GM12878 (cell line): ENCODE data around the gene RBM8A. TPM values are rescaled to one million over a fixed set of nuclear protein-coding genes. Genes with fewer than 3 reads are reported as not detected.

Experiments used
- ATAC-seq: fragments of 200-7000 bp; cut with Tn5 transposase; 3 replicates; pipeline ENCODE4 v1.9.1; 2020; ENCODE audit warnings: mild to moderate bottlenecking, moderate library complexity
- BruUV-seq: library from RNA; stranded (reverse); fragments of 400-500 nt; replicated peaks from 2 replicates; lab custom pipeline; 2021; lab: Mats Ljungman, UMichigan
- CTCF ChIA-PET: fragments of 300-600 bp; sonication (Branson Sonifier 250); formaldehyde crosslinking; extraction: SDS; loops from one replicate; lab custom pipeline; 2021; ENCODE audit warnings: inconsistent platforms; lab: Yijun Ruan, JAX
- POLR2A ChIA-PET: fragments of 350-600 bp; formaldehyde crosslinking; extraction: SDS; loops from one replicate; lab custom pipeline; 2021; ENCODE audit warnings: inconsistent platforms; lab: Charles Lee
- RAD21 ChIA-PET: fragments of 300-600 bp; sonication (Branson Sonifier 250); formaldehyde crosslinking; loops from one replicate; lab custom pipeline; 2023; ENCODE audit warnings: antibody characterized with exemption; ENCODE audit not compliant: unreplicated experiment; lab: Charles Lee
- SMC1A ChIA-PET: fragments of 300-600 bp; sonication (Branson Sonifier 250); formaldehyde crosslinking; loops from one replicate; lab custom pipeline; 2023; ENCODE audit not compliant: unreplicated experiment, uncharacterized antibody; lab: Charles Lee
- DNase-seq: peaks from one replicate; pipeline ENCODE4 v3.0.0-alpha.2; 2011; ENCODE audit warnings: low read depth, low spot score
- FAIRE-seq: peaks from 3 replicates; lab custom pipeline; 2011; peaks lifted over from hg19 to GRCh38; lab: Jason Lieb, UNC
- H2AFZ ChIP-seq: 2 replicates; pipeline ENCODE4 v1.6.0; 2011; ENCODE audit warnings: low read depth, low read length, control low read depth; ENCODE audit not compliant: control insufficient read depth
- H3K27ac ChIP-seq: 2 replicates; pipeline ENCODE4 v1.5.1; 2011; ENCODE audit warnings: control low read depth; ENCODE audit not compliant: control insufficient read depth, insufficient read depth
- H3K27me3 ChIP-seq, 2 experiments: replicated peaks in 1 of 2; 2 replicates each; pipeline versions ENCODE4 v1.6.0 to v1.6.1; 2011; ENCODE audit warnings: low read length in 1 of 2; ENCODE audit not compliant: control insufficient read depth in 2 of 2, insufficient read depth in 2 of 2
- H3K36me3 ChIP-seq, 2 experiments: 2 replicates each; pipeline ENCODE4 v1.5.1; 2011; ENCODE audit warnings: low read length in 1 of 2; ENCODE audit not compliant: control insufficient read depth in 2 of 2, insufficient read depth in 2 of 2
- H3K4me1 ChIP-seq: 2 replicates; pipeline ENCODE4 v1.6.1; 2011; ENCODE audit warnings: mild to moderate bottlenecking, low read length, moderate library complexity, mixed read lengths; ENCODE audit not compliant: control insufficient read depth, insufficient read depth
- H3K4me2 ChIP-seq: 2 replicates; pipeline ENCODE4 v1.6.0; 2011; ENCODE audit warnings: control low read depth; ENCODE audit not compliant: control insufficient read depth, insufficient read depth
- H3K4me3 ChIP-seq: fragments of 200-600 bp; sonication (generic); 2 replicates; pipeline ENCODE4 v1.5.1; 2016
- H3K79me2 ChIP-seq: 2 replicates; pipeline ENCODE4 v1.6.0; 2011; ENCODE audit warnings: low read length; ENCODE audit not compliant: control insufficient read depth, insufficient read depth
- H3K9ac ChIP-seq: 2 replicates; pipeline ENCODE4 v1.8.0; 2011; ENCODE audit warnings: low read length, control low read depth, mixed read lengths; ENCODE audit not compliant: control insufficient read depth, insufficient read depth
- H3K9me3 ChIP-seq: replicated peaks from 3 replicates; pipeline ENCODE4 v1.5.1; 2011; ENCODE audit warnings: mild to moderate bottlenecking, low read length; ENCODE audit not compliant: control insufficient read depth, insufficient read depth
- H4K20me1 ChIP-seq: 2 replicates; pipeline ENCODE4 v1.6.0; 2011; ENCODE audit not compliant: control insufficient read depth, insufficient read depth
- ATF7 ChIP-seq: fragments of 450-650 bp; IDR thresholded peaks from 2 replicates; pipeline ENCODE4 v1.6.1; 2016; ENCODE audit warnings: low read depth, mild to moderate bottlenecking
- IKZF1 ChIP-seq: fragments of 450-650 bp; conservative IDR thresholded peaks from 2 replicates; pipeline ENCODE4 v1.6.1; 2017; ENCODE audit warnings: antibody characterized with exemption, mild to moderate bottlenecking
- MEF2B ChIP-seq: fragments of 450-650 bp; IDR thresholded peaks from 2 replicates; pipeline ENCODE4 v1.6.1; 2018; ENCODE audit warnings: mild to moderate bottlenecking, moderate library complexity; ENCODE audit not compliant: partially characterized antibody, poor library complexity, severe bottlenecking
- MXI1 ChIP-seq: fragments of 150-350 bp; IDR thresholded peaks from 2 replicates; pipeline ENCODE4 v1.6.1; 2011; ENCODE audit warnings: low read depth, mild to moderate bottlenecking, inconsistent platforms, low read length, improper control_type of control experiment
- NFIC ChIP-seq: IDR thresholded peaks from 2 replicates; pipeline ENCODE4 v1.6.1; 2012; ENCODE audit warnings: low read depth, mild to moderate bottlenecking, inconsistent platforms, low read length, moderate library complexity
- RFX5 ChIP-seq: IDR thresholded peaks from 2 replicates; pipeline ENCODE4 v1.6.1; 2011; ENCODE audit warnings: low read depth, low read length, improper control_type of control experiment
- WGBS: methylation state at CpG from one replicate; pipeline ENCODE4 v1.1.6; 2016; ENCODE audit warnings: low lambda C conversion rate; ENCODE audit not compliant: insufficient replicate concordance, insufficient coverage; ENCODE audit errors: missing lambda C conversion rate; 5-methylcytosine and 5-hydroxymethylcytosine counted together
- in situ Hi-C: fragments of 300-500 bp; cut with MboI; formaldehyde crosslinking; loops from 9 replicates; pipeline ENCODE4 v1.14.3; 2018; ENCODE audit warnings: mixed read lengths
- intact Hi-C: fragments of 100-400 bp; cut with micrococcal nuclease; formaldehyde crosslinking; loops from one replicate; pipeline ENCODE4 v1.14.2; 2022; ENCODE audit not compliant: unreplicated experiment
- polyA plus RNA-seq, 11 experiments: library from polyadenylated mRNA; depleted of rRNA in 4 of 11; unstranded in 6 of 11; stranded (reverse) in 5 of 11; fragments of >200 nt; fragmentation: Nextera tagmentation in 4 of 11; fragmentation: Illumina TruSeq in 1 of 11; extraction: Ambion mirVana in 4 of 11; extraction: Trizol in 1 of 11; gene quantifications; 1 replicate in 1 of 11; 2 replicates in 10 of 11; pipeline versions ENCODE4 v1.2.1 to v1.2.3, GENCODE V29; 2011 to 2016; ENCODE audit warnings: inconsistent platforms in 2 of 11, missing spikeins in 2 of 11, low read depth in 1 of 11
- total RNA-seq, 4 experiments: library from RNA; depleted of rRNA in 3 of 4; stranded (reverse); fragments of >200 nt in 3 of 4; fragmentation: Illumina TruSeq in 1 of 4; extraction: Trizol in 1 of 4; gene quantifications; 2 replicates each; pipeline versions ENCODE4 v1.2.1 to v1.2.3, GENCODE V29; 2013 to 2021
- TF ChIP-seq, protein P1 (sequence below): fragments of 450-650 bp; IDR thresholded peaks from 2 replicates; pipeline ENCODE4 v1.6.1; 2016; ENCODE audit warnings: mild to moderate bottlenecking
- TF ChIP-seq, protein P2 (sequence below): fragments of 450-650 bp; IDR thresholded peaks from 2 replicates; pipeline ENCODE4 v1.6.1; 2017; ENCODE audit warnings: mild to moderate bottlenecking

The RBM8A gene
- total and polyA plus RNA-seq, 10 of the 15 experiments (the other 5 are each of a cell fraction or from before 2014, with no cell fraction given), result 110 to 1,248 (median 248) TPM

DNA sequence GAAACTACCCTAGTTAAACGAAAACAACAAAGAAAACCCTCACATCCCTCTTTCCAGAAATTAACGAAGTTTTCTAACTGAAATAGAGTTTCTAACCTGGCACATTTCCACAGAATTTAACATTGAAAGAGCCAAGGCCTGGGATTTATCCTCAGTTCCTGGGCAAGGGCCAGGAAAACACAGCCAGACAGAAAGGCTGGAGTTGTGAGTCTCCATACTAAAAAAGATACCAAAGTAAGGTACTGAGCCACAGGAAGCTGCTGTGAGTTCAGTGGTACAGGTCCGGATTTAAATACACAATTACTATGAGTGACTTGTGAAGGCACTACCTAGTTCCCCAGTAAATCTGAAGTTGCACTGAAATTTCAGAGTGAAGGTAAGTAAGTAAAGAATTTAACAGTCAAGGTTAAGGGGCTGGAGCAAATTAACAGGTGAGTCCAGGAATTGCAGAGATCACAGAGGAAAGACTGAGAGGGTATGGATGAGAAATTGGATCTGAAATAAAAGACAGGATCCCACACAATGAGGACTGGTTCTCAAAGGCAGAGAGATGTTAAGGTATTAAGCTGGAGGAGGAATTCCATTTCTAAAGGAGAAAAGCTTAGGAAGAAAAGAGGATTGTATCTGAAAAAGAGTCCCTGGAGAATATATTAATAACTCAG is 29.6 kb upstream of the RBM8A start:
- H3K4me3 ChIP-seq, result peak overlapping the region; percentile 78
- POLR2A ChIA-PET, result interaction anchor here (0.8 to 5.8 kb wide), 7 partner anchors 7 to 98 kb away, joined by 3 to 58 read pairs (median 14); partner anchors contain the start of genes ANKRD34A, PIAS3, POLR3GL and RBM8A
- no peaks in the 10 kb centered on the region for H3K9me3 ChIP-seq
- in situ Hi-C loops, result no loop called here
- no peaks in the 10 kb centered on the region for H4K20me1 ChIP-seq
- H3K36me3 ChIP-seq, result no peaks in the 10 kb centered on the region; a peak in 1 of 4 replicates
- BruUV-seq, result TSS peak; percentile 73
- intact Hi-C loops, result no loop called here
- no peaks in the 10 kb centered on the region; a peak in 1 of 4 replicates for H3K27me3 ChIP-seq
- ATAC-seq, result peak; percentile 16
- H2AFZ ChIP-seq, result peak overlapping the region; percentile 77
- 0% methylated on average over 3 of the region's 3 CpGs for WGBS
- H3K9ac ChIP-seq, result peak overlapping the region; percentile 72
- peaks cover 7% of the 10 kb centered on the region for H3K4me1 ChIP-seq
- peak; percentile 59 for FAIRE-seq
- H3K79me2 ChIP-seq, result peaks cover 21% of the 10 kb centered on the region
- peak overlapping the region; percentile 73 for H3K27ac ChIP-seq
- peak overlapping the region; percentile 93 for H3K4me2 ChIP-seq
- RAD21 ChIA-PET, result interaction anchor here (1.0 to 4.7 kb wide), 5 partner anchors 21 to 65 kb away, joined by 3 to 47 read pairs (median 11); partner anchors contain the start of genes PEX11B and RBM8A
- DNase-seq, result no peak
- 0 out of 2 replicates have a peak, but pooled peaks have one; percentile 2 for TF ChIP-seq IKZF1
- 0 out of 2 replicates have a peak, but pooled peaks have one; percentile 10 for TF ChIP-seq ATF7
- TF ChIP-seq, protein P1, sequence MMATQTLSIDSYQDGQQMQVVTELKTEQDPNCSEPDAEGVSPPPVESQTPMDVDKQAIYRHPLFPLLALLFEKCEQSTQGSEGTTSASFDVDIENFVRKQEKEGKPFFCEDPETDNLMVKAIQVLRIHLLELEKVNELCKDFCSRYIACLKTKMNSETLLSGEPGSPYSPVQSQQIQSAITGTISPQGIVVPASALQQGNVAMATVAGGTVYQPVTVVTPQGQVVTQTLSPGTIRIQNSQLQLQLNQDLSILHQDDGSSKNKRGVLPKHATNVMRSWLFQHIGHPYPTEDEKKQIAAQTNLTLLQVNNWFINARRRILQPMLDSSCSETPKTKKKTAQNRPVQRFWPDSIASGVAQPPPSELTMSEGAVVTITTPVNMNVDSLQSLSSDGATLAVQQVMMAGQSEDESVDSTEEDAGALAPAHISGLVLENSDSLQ, result peak; percentile 36; the same call in 1 of the 2 replicates
- peak; percentile 52 for TF ChIP-seq MXI1
- peak; percentile 73 for TF ChIP-seq MEF2B
- TF ChIP-seq, protein P2, sequence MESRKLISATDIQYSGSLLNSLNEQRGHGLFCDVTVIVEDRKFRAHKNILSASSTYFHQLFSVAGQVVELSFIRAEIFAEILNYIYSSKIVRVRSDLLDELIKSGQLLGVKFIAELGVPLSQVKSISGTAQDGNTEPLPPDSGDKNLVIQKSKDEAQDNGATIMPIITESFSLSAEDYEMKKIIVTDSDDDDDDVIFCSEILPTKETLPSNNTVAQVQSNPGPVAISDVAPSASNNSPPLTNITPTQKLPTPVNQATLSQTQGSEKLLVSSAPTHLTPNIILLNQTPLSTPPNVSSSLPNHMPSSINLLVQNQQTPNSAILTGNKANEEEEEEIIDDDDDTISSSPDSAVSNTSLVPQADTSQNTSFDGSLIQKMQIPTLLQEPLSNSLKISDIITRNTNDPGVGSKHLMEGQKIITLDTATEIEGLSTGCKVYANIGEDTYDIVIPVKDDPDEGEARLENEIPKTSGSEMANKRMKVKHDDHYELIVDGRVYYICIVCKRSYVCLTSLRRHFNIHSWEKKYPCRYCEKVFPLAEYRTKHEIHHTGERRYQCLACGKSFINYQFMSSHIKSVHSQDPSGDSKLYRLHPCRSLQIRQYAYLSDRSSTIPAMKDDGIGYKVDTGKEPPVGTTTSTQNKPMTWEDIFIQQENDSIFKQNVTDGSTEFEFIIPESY, result no peak
- no peak for TF ChIP-seq RFX5
- TF ChIP-seq NFIC, result no peak
- TF ChIP-seq, all 136 proteins: peak for 5
- CTCF ChIA-PET, result interaction anchor here (0.8 to 4.1 kb wide), 10 partner anchors 8 to 112 kb away, joined by 3 to 27 read pairs (median 5); partner anchors contain the start of genes ANKRD34A, NUDT17, POLR3GL and RBM8A
- SMC1A ChIA-PET, result interaction anchor here (0.7 to 4.1 kb wide), 11 partner anchors 7 to 113 kb away, joined by 3 to 37 read pairs (median 5); partner anchors contain the start of genes ANKRD34A, PEX11B, POLR3GL and RBM8A
